GM12865 (cell line): Measurements from ENCODE around the gene RNF13.
"Not testable (repeated sequence)": the region's sequence is repeated elsewhere in the genome, so short reads cannot be mapped to it uniquely, and the experiment has no call there.

Experiments used
- DNase-seq: peaks from one replicate; pipeline ENCODE4 v3.0.0; 2010; ENCODE audit warnings: low read depth
- H3K4me3 ChIP-seq: 2 replicates; pipeline ENCODE4 v1.5.1; 2011; ENCODE audit warnings: mild to moderate bottlenecking, low read depth, low read length, control low read depth
- TF ChIP-seq, protein P1 (sequence below): IDR thresholded peaks from 2 replicates; pipeline ENCODE4 v1.5.1; 2011; ENCODE audit warnings: low read length, control low read depth, low read depth, inconsistent platforms; ENCODE audit not compliant: insufficient read depth; ENCODE audit errors: missing control alignments

Gene RNF13

DNA sequence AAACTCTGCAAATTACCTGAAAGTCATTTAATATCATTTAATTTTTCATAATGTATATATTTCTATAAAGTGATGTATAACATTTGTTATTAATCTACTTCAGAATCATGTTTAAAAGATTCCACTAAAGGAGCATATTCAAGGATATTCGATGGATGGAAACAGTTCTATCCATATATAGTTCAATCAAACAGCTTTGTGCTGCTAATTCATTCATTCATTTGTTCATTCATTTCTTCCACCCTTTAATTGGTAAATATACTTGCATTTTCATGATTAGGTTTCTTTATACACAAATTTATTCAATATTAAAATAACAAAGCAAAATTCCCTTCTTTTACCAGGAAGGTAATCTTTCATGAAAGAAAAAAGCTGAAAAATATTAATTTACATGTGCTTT, 64.7 kb downstream of the RNF13 start:
- TF ChIP-seq, protein P1, sequence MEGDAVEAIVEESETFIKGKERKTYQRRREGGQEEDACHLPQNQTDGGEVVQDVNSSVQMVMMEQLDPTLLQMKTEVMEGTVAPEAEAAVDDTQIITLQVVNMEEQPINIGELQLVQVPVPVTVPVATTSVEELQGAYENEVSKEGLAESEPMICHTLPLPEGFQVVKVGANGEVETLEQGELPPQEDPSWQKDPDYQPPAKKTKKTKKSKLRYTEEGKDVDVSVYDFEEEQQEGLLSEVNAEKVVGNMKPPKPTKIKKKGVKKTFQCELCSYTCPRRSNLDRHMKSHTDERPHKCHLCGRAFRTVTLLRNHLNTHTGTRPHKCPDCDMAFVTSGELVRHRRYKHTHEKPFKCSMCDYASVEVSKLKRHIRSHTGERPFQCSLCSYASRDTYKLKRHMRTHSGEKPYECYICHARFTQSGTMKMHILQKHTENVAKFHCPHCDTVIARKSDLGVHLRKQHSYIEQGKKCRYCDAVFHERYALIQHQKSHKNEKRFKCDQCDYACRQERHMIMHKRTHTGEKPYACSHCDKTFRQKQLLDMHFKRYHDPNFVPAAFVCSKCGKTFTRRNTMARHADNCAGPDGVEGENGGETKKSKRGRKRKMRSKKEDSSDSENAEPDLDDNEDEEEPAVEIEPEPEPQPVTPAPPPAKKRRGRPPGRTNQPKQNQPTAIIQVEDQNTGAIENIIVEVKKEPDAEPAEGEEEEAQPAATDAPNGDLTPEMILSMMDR: no peak
- no peak for DNase-seq
- H3K4me3 ChIP-seq: no peak overlapping the region

DNA sequence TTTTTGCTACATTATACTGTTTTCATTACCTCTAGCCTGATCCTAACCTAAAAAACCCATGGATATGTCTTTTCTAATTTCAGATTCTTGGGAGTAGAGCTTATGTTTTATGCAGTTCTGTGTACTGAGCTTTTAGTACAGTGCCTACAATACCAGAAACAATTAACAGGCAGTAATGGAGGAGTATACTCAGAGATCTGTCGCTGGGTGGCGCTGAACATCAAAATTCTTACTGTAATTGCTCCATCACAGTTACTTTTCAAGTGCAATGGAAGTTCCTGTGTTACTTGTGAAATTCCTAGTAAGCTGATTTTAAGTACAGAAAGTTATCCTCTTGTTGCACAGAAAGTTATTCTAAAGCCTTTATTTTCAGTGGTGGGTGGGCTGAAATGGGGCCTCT, 66.9 kb downstream of the RNF13 start:
- H3K4me3 ChIP-seq: no peak overlapping the region
- DNase-seq: peak; percentile 36
- TF ChIP-seq, protein P1: peak; percentile 32

DNA sequence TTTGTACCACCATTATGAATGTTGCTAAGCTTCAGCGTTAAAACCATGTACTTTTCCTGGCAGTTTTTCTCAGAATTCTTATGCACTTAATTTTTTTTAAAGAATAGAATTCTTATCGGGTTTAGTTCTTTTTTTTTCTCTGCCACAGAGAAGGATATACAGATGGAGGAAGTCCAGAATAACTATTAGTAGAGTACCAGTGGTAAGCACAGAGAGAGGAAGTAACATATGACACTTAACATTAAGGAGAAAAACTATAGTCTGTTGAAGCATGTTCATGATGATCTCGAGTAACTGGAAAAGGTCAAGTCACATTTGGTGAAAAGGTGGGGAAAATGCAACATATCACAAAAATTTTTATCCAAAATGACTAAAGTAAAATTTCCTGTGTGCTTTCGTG, 68.9 kb downstream of the RNF13 start:
- no peak overlapping the region for H3K4me3 ChIP-seq
- DNase-seq: no peak
- TF ChIP-seq, protein P1: no peak

DNA sequence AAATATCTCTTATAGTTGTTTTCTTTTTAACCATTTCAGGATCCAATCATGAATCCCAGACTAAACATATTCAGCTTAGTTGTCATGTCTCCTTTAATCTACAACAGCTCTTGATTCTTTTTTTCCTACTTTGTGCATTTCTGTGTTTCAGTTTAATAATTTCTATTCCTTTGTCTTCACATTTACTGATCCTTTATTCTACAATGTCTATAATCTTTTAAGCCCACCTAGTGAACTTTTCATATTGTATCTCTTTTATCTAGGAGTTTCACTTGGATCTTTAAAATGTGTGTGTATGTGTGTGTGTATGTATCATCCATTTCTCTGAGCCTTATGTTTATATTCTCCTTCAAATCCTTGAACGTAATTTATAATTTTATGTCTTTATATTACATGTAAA, 70.1 kb downstream of the RNF13 start:
- TF ChIP-seq, protein P1: no peak

DNA sequence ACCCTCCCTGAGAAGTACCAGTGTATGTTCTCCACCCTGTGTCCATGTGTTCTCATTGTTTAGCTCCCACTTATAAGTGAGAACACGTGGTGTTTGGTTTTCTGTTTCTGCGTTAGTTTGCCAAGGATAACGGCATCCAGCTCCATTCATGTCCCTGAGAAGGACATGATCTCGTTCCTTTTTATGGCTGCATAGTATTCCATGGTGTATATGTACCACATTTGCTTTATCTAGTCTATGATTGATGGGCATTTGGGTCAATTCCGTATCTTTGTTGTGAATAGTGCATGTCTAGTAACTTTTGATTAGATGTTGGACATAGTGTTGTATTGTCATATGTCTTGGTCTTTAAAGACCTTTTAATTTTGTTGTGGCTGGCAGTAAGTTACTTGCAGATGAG, 70.8 kb downstream of the RNF13 start:
- DNase-seq, H3K4me3 ChIP-seq: not testable (repeated sequence)

More for the DNA sequence above, 70.1 kb downstream of the RNF13 start:
- DNase-seq: no peak
- no peak overlapping the region for H3K4me3 ChIP-seq

DNA sequence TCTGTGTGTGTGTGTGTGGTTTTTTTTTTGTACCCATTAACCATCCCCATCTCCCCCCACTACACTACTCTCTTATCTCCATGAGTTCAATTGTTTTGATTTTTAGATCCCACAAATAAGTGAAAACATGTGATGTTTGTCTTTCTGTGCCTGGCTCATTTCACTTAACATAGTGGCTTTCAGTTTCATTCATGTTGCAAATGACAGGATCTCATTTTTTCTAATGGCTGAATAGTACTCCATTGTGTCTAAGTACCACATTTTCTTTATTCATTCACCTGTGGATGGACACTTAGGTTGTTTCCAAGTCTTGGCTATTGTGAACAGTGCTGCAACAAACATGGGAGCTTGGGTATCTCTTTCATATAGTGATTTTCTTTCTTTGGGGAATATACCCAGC, 71.8 kb downstream of the RNF13 start:
- H3K4me3 ChIP-seq, DNase-seq: not testable (repeated sequence)

DNA sequence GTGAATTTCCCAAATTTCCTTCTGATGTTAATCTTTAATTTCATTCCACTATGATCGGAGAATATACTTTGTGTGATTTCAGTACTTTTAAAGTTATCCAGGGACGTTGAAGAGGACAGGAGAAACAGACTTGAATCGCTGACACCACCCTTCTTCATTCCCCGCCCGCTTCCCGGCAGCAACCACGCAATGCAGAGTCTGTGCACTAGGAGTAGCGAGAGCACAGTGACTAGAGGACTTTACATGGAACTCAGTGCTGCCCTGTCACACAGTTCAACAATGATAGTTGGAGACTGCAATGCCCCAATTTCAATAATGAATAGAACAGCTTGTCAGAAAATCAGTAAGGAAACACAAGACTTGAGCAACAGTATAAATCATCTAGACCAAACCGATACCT, 73.9 kb downstream of the RNF13 start:
- no peak for DNase-seq
- TF ChIP-seq, protein P1: no peak
- H3K4me3 ChIP-seq: no peak overlapping the region

DNA sequence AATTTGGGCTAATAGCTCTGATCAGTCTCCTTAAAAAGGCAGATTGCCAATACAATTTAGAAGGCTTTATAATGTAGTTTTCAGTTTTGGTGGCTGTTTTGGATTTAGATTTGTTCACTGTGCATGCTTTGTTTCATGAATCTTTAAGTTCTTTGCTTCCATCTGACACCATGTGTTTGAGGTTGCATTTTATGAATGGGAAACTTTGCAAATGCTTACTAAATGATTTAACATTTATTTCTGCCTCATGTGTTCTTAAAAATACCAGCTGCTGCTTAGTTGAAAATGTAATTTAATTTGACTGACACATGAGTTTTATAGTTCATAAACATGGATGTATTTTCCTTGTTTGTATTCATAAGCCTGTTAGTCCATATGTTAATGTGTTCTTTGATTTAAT, 78.6 kb downstream of the RNF13 start:
- no peak overlapping the region for H3K4me3 ChIP-seq
- no peak for DNase-seq
- TF ChIP-seq, protein P1: no peak
